Posterior cingulate gyrus (tissue), 11 donors: Measurements from ENCODE around the gene URM1.

ENCODE experiments used
- DNase-seq, 10 donors: peaks; one replicate each; pipeline versions ENCODE4 v3.0.0 to v3.0.0-alpha.2; 2020 to 2021; ENCODE audit warnings: mixed read lengths in 3 of 10
- intact Hi-C: fragments of 100-400 bp; cut with DNase I; formaldehyde crosslinking; loops from one replicate; pipeline ENCODE4 v1.15.1; 2023

The URM1 gene

DNA sequence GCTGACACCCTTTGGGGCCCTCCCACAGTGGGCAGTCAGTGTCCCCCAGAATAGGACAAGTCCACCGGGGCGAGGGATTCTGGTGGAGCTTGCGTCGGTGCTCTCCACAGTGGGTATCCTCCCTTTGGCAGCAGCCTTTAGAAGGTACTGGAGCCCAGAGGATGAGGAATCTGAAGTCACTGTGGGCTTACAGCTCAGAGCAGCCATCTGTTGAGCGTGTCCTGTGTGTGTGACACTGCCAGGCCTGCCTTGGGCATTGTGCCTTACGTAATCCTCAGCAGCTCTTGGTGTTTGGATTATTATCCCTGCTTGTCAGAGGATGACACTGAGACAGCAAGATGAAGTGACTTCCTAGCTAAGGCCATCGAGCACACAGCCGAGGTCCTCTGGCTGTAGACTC lies 12.6 kb downstream of the URM1 start:
- intact Hi-C loops: no loop called here
- DNase-seq: peak in 6 of 10 donors; percentile 45 to 95 (median 68)

- DNase-seq: no peak
- intact Hi-C loops: no loop called here
These were observed 13.8 kb downstream of the URM1 start for GRCh38 chr9:128384801-128385495.

DNA sequence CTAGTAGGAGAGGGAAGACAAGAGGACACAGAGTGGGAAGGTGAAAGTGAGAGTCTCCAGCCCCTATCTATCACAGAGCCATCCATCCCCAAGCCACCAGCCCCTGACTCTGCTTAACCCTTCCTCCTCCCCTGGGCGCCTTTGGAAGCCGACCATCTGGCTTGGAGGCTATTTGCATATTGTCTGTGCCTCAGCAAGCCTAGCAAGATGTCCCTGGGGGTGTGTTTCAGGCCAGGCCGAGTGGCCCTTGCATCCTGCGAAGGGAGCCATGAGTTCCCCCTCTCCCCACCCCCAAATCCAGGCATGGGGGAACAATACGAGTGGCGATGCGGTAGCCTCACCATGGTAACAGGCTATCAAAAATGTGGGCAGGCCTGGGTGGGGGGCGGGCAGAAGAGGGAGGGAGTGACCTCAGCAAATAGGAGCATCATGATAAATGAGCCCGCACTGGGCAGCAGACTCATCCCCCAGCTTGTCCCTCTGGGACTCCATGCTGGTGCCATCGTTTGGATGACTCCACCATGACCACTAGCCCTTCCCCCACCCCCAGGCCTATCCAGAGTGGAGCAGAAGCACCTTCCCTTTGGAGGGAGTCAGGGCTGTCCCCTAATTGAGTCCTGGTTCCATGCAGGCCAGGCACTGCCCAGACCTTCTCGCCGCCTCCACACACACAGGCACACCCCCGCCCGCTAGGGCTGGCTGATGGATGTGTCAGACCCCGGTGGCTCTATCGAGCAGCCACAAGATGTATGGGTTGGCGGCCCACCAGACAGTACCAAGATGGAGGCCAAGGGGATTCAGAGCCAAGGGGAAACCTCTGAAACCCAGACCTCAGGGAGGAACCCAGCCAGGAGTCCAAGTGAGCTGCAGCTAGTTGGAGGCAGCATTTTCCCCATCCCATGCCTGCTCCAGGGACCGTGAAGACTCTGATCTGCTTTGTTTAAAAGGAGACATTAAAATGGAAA lies 14.6 kb downstream of the URM1 start:
- intact Hi-C loops: no loop called here
- DNase-seq: no peak

- no peak for DNase-seq
These were observed 17.0 kb downstream of the URM1 start for GRCh38 chr9:128388150-128388549.

DNA sequence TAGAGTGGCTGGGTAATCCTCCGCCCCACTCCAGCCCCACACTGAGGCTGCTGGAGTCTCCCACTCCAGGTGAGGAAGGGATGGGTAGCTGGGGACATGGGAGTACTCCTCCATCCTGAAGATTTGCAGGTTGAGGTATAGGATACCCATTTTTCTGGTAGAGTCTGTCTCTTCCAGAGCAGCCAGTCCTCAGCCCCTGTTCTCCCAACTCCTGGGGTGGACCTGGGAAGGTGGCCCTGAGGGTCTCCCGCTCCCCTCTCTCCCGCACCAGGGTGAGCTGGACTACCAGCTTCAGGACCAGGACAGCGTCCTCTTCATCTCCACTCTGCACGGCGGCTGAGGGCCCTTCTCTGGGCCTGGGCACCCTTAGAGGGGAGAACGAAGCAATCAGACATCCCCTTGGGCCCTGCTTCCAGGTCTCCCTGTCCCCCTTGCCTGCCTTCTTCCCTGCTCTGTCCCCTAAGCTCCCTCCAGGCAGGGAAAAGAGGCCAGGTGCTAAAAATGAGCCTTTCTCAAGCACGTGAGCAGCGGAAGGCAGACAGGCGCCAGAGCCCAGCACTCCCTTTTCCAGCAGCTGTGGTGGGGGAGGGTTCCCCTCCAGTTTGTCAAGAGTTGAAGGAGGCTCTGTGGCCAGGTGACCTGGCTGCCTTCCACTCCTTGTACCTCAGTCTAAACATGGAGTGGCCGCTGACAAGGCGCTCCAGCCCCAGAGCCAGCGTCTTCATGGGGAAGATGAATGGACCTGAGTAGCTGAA lies 18.4 kb downstream of the URM1 start:
- peak in 3 of 10 donors; percentile 36 to 90 (median 81) for DNase-seq
- intact Hi-C loops: no loop called here

More at GRCh38 chr9:128388150-128388549, 17.0 kb downstream of the URM1 start:
- intact Hi-C loops: no loop called here

DNA sequence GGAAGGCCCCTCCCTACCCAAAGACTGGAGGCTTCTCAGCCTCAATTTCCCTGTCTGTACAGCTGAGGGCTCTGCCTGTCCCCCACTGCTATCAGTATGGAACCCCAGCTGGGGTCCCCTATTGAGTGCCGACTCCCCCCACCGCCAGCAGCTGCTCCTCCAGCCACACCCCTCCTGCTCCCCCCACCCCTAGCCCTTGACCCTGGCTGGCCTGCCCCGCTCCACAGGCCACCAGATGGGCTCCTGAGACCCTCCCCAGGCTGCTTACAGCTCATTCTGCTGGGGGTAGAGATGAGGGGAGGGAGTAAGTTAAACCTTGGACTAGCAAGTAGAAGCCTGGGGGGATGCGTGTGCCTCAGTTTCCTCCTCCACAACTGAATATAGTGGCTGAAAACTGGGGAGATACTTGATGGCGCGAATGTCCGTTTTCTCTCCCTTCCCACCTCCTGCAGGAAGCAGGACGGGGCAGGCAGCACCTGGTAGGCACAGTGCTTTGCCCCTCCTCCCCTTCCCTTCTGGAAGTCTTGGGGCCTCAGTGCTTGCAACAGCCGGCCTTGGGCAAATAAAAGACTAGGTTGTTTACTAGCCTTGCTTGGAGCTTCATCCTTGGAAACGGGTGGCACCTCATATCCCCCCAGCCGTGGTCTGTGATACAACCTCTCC lies 19.1 kb downstream of the URM1 start:
- intact Hi-C loops: no loop called here
- peak in 2 of 10 donors; percentile 32 to 87 for DNase-seq

DNA sequence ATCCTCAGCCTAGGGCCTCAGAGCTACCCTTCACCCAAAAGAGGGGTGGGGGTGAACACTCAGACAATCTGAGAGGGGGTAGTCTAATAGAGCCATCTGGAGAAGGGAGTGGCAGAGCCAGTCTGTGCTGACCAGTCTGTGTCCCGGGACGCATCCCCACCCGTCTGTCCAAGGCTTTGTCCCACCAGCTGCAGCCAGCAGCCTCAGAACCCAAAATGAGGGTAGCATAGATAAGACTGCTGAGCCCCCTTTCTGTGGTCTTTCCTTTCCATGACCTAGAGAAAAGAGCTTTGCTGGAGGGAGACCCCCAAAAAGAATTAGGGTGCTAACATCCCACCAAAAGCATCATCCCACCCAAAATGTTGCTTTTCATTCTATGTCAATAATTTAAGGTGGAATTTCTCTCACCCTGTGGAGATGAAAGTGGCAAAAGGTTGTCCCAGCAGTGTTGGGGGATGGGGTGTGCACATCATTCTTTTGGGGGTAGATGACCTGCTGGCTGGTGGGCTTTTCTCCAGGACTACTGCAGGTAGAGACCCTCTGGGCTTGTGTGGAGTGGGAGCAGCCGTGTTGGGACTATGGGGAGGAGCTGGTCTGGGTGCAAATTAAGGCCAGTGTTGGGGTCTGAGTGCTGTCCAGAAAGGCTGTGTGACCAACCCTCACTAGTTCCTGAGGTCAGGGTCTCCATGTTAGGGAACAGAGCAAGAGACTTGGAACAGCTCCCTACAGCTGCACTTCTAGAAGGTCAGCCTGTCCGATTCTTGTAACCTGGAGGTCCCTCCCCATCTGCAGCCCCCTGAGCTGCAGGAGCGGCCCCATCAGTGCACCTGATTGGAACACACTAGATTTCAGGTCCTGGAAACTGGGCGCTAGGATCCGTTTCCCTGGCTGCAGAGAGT lies 19.9 kb downstream of the URM1 start:
- peak in 5 of 10 donors; percentile 49 to 93 (median 59) for DNase-seq
- intact Hi-C loops: no loop called here

- DNase-seq: no peak
- intact Hi-C loops: no loop called here
These were observed 20.8 kb downstream of the URM1 start for GRCh38 chr9:128391956-128392301.

DNA sequence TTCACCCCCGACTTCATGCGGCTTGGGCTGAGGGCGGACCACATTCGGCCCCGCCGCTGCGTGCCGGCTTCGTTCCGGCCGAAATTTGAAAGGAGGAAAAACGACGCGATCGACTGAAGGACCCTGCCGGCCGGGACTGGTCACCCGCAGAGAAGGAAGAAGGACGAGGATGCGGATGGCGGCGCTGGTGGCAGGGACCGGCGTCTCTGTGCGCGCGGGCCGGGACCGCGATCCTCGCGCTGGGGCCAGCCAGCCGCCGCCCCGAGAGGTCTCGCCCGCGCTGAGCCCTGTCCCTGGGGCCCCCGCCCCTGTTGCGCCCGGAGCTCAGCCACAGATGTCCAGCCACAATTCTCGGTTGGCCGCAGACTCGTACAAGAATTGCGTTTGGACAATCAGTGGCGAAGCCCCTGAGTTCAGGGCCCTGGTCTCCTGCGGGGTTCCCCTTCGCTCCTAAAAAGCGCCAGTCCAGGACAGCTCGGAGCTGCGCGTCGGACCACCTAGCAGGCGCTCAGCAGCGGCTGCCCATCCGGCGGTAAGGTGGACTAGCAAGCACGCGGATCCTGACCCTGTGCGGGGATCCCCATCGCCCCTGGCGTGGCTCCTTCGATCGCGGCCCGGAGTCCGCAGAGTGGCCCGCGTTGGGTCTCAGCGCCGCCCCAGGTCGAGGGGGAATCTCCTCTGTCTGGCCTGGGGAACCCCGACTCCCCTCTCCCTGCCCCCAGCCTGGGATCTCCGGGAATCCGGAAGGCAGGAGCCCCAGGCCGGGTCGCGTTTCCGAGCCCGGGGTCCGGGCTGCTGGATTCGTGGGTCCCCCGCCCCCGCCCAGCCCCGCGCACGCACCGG lies 21.3 kb downstream of the URM1 start:
- intact Hi-C loops: no loop called here
- DNase-seq: peak in 1 of 10 donors; percentile 85

GRCh38 chr9:128393145-128393775 lies 22.1 kb downstream of the URM1 start:
- peak; percentile 68 to 98 (median 82) for DNase-seq

DNA sequence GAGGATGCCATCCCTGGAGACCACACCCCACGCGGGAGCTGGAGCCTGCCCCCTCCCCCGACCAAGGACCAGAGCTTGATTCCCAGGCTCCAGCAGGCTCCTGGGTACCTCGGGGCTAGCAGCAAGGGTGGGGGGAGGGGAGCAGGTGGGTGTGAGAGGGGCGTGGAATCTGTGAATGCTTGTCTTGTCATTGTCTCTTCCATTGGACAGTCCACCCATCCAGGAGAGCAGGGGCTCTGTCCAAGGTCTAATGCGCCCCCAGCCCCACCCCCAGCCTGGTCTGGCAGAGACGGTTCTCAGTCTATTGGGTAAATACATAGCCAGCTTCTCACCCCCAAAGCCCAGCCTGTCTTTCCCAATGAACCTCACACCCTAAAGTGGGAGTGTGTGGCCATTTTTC lies 22.8 kb downstream of the URM1 start:
- DNase-seq: no peak
- intact Hi-C loops: no loop called here

More at GRCh38 chr9:128393145-128393775, 22.1 kb downstream of the URM1 start:
- intact Hi-C loops: no loop called here

GRCh38 chr9:128394379-128395168 lies 23.4 kb downstream of the URM1 start:
- peak in 5 of 10 donors; percentile 45 to 96 (median 71) for DNase-seq
- intact Hi-C loops: no loop called here

- DNase-seq: no peak
- intact Hi-C loops: no loop called here
These were observed 25.9 kb downstream of the URM1 start for GRCh38 chr9:128396970-128397613.

DNA sequence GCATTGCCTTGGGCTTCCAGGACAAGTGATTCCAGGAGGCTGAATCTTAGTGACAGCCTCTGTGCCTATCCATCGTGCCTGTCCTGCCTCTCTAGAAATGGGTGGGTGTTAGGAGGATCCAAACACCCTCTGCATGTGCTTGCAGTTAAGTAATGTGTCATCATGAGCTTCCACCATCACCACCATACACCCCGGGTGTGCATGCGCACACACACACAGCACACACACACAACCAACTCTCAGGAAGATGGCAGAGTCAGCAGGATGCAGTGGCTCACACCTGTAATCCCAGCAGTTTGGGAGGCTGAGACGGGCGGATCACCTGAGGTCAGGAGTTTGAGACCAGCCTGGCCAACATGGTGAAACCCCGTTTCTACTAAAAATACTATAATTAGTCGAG lies 26.7 kb downstream of the URM1 start:
- DNase-seq: no peak
- intact Hi-C loops: no loop called here

GRCh38 chr9:128399861-128400260 lies 28.7 kb downstream of the URM1 start:
- no peak for DNase-seq

DNA sequence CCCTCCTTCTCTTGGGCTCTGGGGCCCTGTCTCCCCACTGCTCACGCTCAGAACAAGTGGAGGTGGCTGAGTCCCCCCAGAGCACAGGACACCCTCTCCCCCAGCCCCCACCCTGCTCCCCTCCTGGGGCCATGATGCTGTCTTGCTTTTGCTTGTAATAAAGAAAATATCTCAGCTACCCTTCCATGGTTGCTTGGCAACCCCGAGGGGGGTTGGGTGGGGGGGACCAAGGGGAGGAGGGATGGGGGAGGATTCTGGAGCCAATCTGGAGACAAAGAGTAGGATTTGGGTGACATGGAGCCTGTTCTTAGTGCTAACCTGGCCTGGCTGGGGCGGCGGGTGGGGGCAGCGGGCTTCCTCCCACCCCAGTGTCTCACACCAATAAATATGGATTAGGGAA lies 33.4 kb downstream of the URM1 start:
- DNase-seq: no peak
- intact Hi-C loops: no loop called here

More at GRCh38 chr9:128399861-128400260, 28.7 kb downstream of the URM1 start:
- intact Hi-C loops: no loop called here
